ENCODE results near the gene RRAS. TPM values are rescaled to one million over a fixed set of nuclear protein-coding genes. Genes with fewer than 3 reads are reported as not detected.

RRAS gene
- total and polyA plus RNA-seq, 2 donors from 2014 or later, result 92.3 to 140 TPM

DNA sequence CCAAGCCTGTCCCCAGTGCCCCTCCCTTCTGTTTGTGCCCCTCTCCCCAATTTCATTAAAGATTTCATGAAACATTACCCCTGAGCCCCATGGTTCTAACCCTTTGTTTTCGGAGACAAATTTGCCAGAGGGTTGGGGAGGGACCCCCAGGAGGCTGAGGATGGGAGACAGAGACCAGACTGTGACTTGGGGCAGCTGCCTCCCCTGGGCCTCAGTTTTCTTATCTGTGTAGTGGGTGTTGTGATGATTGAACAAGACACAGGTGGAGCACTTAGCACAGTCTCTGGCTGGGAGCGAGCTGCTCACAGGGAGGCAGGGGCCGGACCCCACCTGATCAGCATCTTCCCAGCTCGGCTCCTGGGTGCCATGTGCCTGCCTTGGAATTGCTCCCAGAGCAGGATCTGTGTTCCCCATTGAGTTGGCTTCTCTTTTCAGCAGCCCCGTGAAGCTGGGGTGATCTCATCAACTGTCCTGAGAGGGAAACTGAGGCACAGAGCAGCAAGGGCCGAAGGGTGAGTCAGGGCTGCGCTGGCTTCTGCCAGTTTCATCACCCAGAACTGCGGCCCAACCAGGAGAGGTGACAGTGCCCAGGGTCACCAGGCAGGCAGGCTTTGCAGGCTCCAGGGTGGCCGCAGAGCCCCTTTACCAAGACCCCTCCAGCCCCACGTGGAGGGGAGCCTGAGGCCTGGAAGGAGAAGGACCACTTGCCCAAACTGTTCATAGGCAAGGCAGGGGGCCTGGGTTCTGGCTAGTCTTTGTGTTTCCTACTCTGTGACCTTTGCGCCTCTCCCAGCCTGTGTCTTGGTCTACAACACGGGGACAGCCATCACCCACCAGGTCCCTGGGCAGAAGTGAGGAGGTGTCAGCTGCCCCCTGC, 18.9 kb upstream of the RRAS start:
- peaks cover 2 to 57% (median 24%) of the 10 kb centered on the region in 3 donors for H3K36me3 ChIP-seq (ENCODE audit: control insufficient read depth in 2 of 3, insufficient read depth in 3 of 3, low read length in 3 of 3)
- no peaks in the 10 kb centered on the region for H3K27me3 ChIP-seq (ENCODE audit: control insufficient read depth, insufficient read depth, low read length)
- no peak overlapping the region for H3K27ac ChIP-seq (ENCODE audit: low read depth in 2 of 2, low read length in 2 of 2)
- no peaks in the 10 kb centered on the region for H3K9me3 ChIP-seq (ENCODE audit: control insufficient read depth in 2 of 3, insufficient read depth in 1 of 3, low read length in 3 of 3)
- H3K9ac ChIP-seq (ENCODE audit: low read length in 3 of 3), result no peak overlapping the region
- no peak for FAIRE-seq
- intact Hi-C loops (cut with DNase I), result no loop called here
- peak in 1 of 5 donors; percentile 60 for DNase-seq
- H3K4me3 ChIP-seq (ENCODE audit: low read length in 3 of 3), result no peak overlapping the region
- peaks cover 0 to 1% (median 0%) of the 10 kb centered on the region in 3 donors for H3K4me1 ChIP-seq (ENCODE audit: control insufficient read depth in 2 of 3, insufficient read depth in 2 of 3, low read depth in 1 of 3, low read length in 3 of 3)
- TF ChIP-seq, protein P1, sequence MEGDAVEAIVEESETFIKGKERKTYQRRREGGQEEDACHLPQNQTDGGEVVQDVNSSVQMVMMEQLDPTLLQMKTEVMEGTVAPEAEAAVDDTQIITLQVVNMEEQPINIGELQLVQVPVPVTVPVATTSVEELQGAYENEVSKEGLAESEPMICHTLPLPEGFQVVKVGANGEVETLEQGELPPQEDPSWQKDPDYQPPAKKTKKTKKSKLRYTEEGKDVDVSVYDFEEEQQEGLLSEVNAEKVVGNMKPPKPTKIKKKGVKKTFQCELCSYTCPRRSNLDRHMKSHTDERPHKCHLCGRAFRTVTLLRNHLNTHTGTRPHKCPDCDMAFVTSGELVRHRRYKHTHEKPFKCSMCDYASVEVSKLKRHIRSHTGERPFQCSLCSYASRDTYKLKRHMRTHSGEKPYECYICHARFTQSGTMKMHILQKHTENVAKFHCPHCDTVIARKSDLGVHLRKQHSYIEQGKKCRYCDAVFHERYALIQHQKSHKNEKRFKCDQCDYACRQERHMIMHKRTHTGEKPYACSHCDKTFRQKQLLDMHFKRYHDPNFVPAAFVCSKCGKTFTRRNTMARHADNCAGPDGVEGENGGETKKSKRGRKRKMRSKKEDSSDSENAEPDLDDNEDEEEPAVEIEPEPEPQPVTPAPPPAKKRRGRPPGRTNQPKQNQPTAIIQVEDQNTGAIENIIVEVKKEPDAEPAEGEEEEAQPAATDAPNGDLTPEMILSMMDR (IDR thresholded peaks at IDR 0.05; ENCODE audit: borderline replicate concordance, extremely low read depth, insufficient read depth), result no peak

DNA sequence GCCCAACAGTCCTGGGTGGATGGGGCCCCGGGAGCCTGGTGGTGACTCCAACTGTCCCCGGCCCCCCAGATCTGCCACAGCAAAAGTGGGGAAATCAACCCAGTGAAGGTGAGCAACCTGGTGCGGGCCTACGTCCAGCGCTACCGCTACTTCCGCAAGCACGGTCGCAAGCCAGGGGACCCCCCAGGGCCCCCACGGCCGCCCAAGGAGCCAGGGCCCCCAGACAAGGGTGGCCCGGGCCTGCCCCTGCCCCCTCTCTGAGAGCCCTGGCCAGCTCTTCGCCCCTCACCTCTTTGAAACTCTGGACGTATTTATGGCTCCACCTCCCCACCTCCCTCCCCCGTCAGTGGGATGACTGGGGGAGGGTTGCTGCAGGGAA, 18.2 kb upstream of the RRAS start:
- FAIRE-seq, result no peak
- Histone ChIP-seq H3K27me3 (ENCODE audit: control insufficient read depth, insufficient read depth, low read length) (no peaks in the 10 kb centered on the region), H3K4me1 (ENCODE audit: control insufficient read depth in 2 of 3, insufficient read depth in 2 of 3, low read depth in 1 of 3, low read length in 3 of 3) (no peaks in the 10 kb centered on the region), H3K27ac (ENCODE audit: low read depth in 2 of 2, low read length in 2 of 2) (no peak overlapping the region), H3K9ac (ENCODE audit: low read length in 3 of 3) (no peak overlapping the region), H3K36me3 (ENCODE audit: control insufficient read depth in 2 of 3, insufficient read depth in 3 of 3, low read length in 3 of 3) (peaks cover 2 to 57% (median 24%) of the 10 kb centered on the region in 3 donors), H3K9me3 (ENCODE audit: control insufficient read depth in 2 of 3, insufficient read depth in 1 of 3, low read length in 3 of 3) (no peaks in the 10 kb centered on the region), H3K4me3 (ENCODE audit: low read length in 3 of 3) (no peak overlapping the region)
- TF ChIP-seq, protein P1 (IDR thresholded peaks at IDR 0.05; ENCODE audit: borderline replicate concordance, extremely low read depth, insufficient read depth), result no peak
- peak in 1 of 5 donors; percentile 59 for DNase-seq
- intact Hi-C loops (cut with DNase I), result no loop called here

GRCh38 chr19:49657493-49658138, 17.7 kb upstream of the RRAS start:
- Histone ChIP-seq H3K36me3 (ENCODE audit: control insufficient read depth in 2 of 3, insufficient read depth in 3 of 3, low read length in 3 of 3) (peaks cover 2 to 55% (median 24%) of the 10 kb centered on the region in 3 donors), H3K4me3 (ENCODE audit: low read length in 3 of 3) (no peak overlapping the region), H3K4me1 (ENCODE audit: control insufficient read depth in 2 of 3, insufficient read depth in 2 of 3, low read depth in 1 of 3, low read length in 3 of 3) (no peaks in the 10 kb centered on the region), H3K27me3 (ENCODE audit: control insufficient read depth, insufficient read depth, low read length) (no peaks in the 10 kb centered on the region), H3K9me3 (ENCODE audit: control insufficient read depth in 2 of 3, insufficient read depth in 1 of 3, low read length in 3 of 3) (no peaks in the 10 kb centered on the region), H3K27ac (ENCODE audit: low read depth in 2 of 2, low read length in 2 of 2) (no peak overlapping the region), H3K9ac (ENCODE audit: low read length in 3 of 3) (no peak overlapping the region)
- intact Hi-C loops (cut with DNase I), result no loop called here
- FAIRE-seq, result no peak
- TF ChIP-seq, protein P1 (IDR thresholded peaks at IDR 0.05; ENCODE audit: borderline replicate concordance, extremely low read depth, insufficient read depth), result no peak
- no peak for DNase-seq

Measured in kidney (tissue), 14 donors.